ENCODE results near the gene WBP11. TPM values are rescaled to one million over a fixed set of nuclear protein-coding genes. Genes with fewer than 3 reads are reported as not detected.

The WBP11 gene
- total and polyA plus RNA-seq, 2 of the 13 experiments (the other 11 are each of a cell fraction or from before 2014, with no cell fraction given), result 7.6 to 31.0 TPM

- TF ChIP-seq TFE3 (CRISPR knock-in tag; IDR thresholded peaks at IDR 0.05), result 0 out of 2 replicates have a peak, but pooled peaks have one; percentile 15
- TF ChIP-seq NR3C1 (CRISPR knock-in tag; IDR thresholded peaks at IDR 0.05), result no peak
- TF ChIP-seq GATAD2A (CRISPR knock-in tag; IDR thresholded peaks at IDR 0.05), result peak; percentile 43
- no peak for TF ChIP-seq PBX3 (CRISPR knock-in tag; IDR thresholded peaks at IDR 0.05; ENCODE audit: borderline replicate concordance)
- TF ChIP-seq ZNF619 (CRISPR knock-in tag; IDR thresholded peaks at IDR 0.05), result no peak
- peak in 1 of 2 experiments; percentile 22; a peak in 1 of 4 replicates for TF ChIP-seq EP300 (IDR thresholded peaks at IDR 0.05; ENCODE audit: low read depth in 2 of 2, low read length in 2 of 2)
- TF ChIP-seq EP300 (CRISPR knock-in tag; IDR thresholded peaks at IDR 0.05; ENCODE audit: borderline replicate concordance), result 0 out of 2 replicates have a peak, but pooled peaks have one; percentile 9
- TF ChIP-seq BHLHE40 (IDR thresholded peaks at IDR 0.05; ENCODE audit: low read length), result no peak
- TF ChIP-seq SRF (IDR thresholded peaks at IDR 0.05; ENCODE audit: low read depth, low read length), result no peak
- TF ChIP-seq BCL6 (CRISPR knock-in tag; IDR thresholded peaks at IDR 0.05), result peak; percentile 33; the same call in 1 of the 2 replicates
- peak; percentile 27; the same call in 1 of the 2 replicates for TF ChIP-seq ZNF143 (CRISPR knock-in tag; IDR thresholded peaks at IDR 0.05)
- TF ChIP-seq ZNF501 (CRISPR knock-in tag; IDR thresholded peaks at IDR 0.05), result peak; percentile 68; the same call in 1 of the 2 replicates
- no peak for TF ChIP-seq NKX3-1 (CRISPR knock-in tag; IDR thresholded peaks at IDR 0.05)
- TF ChIP-seq ZNF646 (CRISPR knock-in tag; IDR thresholded peaks at IDR 0.05), result no peak
- no peak for TF ChIP-seq THAP8 (CRISPR knock-in tag; IDR thresholded peaks at IDR 0.05; ENCODE audit: borderline replicate concordance)
Observed at GRCh38 chr12:14843425-14843887, 40.2 kb upstream of the WBP11 start, which contains the start of gene ART4 (continued).
